Prostate gland (tissue), 2 donors: ENCODE results near the gene BUD31. TPM values are rescaled to one million over a fixed set of nuclear protein-coding genes. Genes with fewer than 3 reads are reported as not detected.

Source experiments
- DNase-seq: peaks from one replicate; pipeline ENCODE4 v3.0.0-alpha.2; 2019; ENCODE audit warnings: low spot score
- H3K27ac ChIP-seq, 2 donors: fragments of 200-600 bp; sonication (generic); 2 replicates each; pipeline ENCODE4 v1.5.1; 2017 to 2019
- H3K27me3 ChIP-seq: fragments of 200-600 bp; sonication (generic); replicated peaks from 2 replicates; pipeline ENCODE4 v1.5.1; 2019; ENCODE audit not compliant: insufficient read depth
- H3K36me3 ChIP-seq, 2 donors: fragments of 200-600 bp; sonication (generic); 1 replicate in 1 of 2; 2 replicates in 1 of 2; pipeline versions ENCODE4 v1.5.1 to v1.8.1; 2017 to 2019
- H3K4me1 ChIP-seq: fragments of 200-600 bp; sonication (generic); replicated peaks from 2 replicates; pipeline ENCODE4 v1.5.1; 2019
- H3K4me3 ChIP-seq, 2 donors: fragments of 200-600 bp; sonication (generic); 2 replicates each; pipeline ENCODE4 v1.5.1; 2017 to 2019
- H3K9me3 ChIP-seq: fragments of 200-600 bp; sonication (generic); 2 replicates; pipeline ENCODE4 v1.5.1; 2017
- CTCF ChIP-seq, 4 experiments: fragments of 200-600 bp in 2 of 4; fragments of 450-650 bp in 2 of 4; sonication (generic) in 2 of 4; IDR thresholded peaks; 1 replicate in 3 of 4; 2 replicates in 1 of 4; pipeline ENCODE4 v1.5.1; 2016 to 2019; ENCODE audit warnings: antibody characterized with exemption in 4 of 4, mild to moderate bottlenecking in 2 of 4, moderate library complexity in 2 of 4
- POLR2A ChIP-seq: fragments of 450-650 bp; IDR thresholded peaks from one replicate; pipeline ENCODE4 v1.6.1; 2016; ENCODE audit warnings: antibody characterized with exemption, mild to moderate bottlenecking
- POLR2AphosphoS5 ChIP-seq: sonication (generic); formaldehyde crosslinking; IDR thresholded peaks from one replicate; pipeline ENCODE4 v1.6.1; 2017; ENCODE audit warnings: antibody characterized with exemption
- WGBS: methylation state at CpG from one replicate; pipeline ENCODE4 v1.1.5; 2018; 5-methylcytosine and 5-hydroxymethylcytosine counted together
- intact Hi-C: fragments of 100-400 bp; cut with DNase I; formaldehyde crosslinking; loops from one replicate; pipeline ENCODE4 v1.14.2; 2022
- total RNA-seq, 2 donors: library from RNA; depleted of rRNA; stranded (reverse); fragments of >200 nt; gene quantifications; one replicate each; pipeline ENCODE4 v1.1.0, GENCODE V29; 2016

Gene BUD31
- total RNA-seq, 2 donors from 2014 or later, result 73.8 to 78.3 TPM

- TF ChIP-seq POLR2A (no peak), POLR2AphosphoS5 (no peak), CTCF (IDR thresholded peaks at IDR 0.05) (no peak)
- 82% methylated on average over 7 of the region's 7 CpGs for WGBS
- Histone ChIP-seq H3K27ac (no peak overlapping the region), H3K9me3 (no peaks in the 10 kb centered on the region), H3K27me3 (no peaks in the 10 kb centered on the region), H3K36me3 (no peaks in the 10 kb centered on the region), H3K4me1 (no peaks in the 10 kb centered on the region), H3K4me3 (no peak overlapping the region)
- intact Hi-C loops, result no loop called here
- DNase-seq, result no peak
Observed at GRCh38 chr7:99381664-99382075, 27.1 kb upstream of the BUD31 start.

GRCh38 chr7:99383203-99383602 is 25.6 kb upstream of the BUD31 start:
- Histone ChIP-seq H3K4me3 (no peak overlapping the region), H3K27ac (no peak overlapping the region), H3K9me3 (no peaks in the 10 kb centered on the region), H3K27me3 (no peaks in the 10 kb centered on the region), H3K4me1 (no peaks in the 10 kb centered on the region), H3K36me3 (peaks cover 0 to 1% of the 10 kb centered on the region in 2 donors)
- no peak for TF ChIP-seq POLR2A
- no peak for TF ChIP-seq CTCF (IDR thresholded peaks at IDR 0.05)
- TF ChIP-seq POLR2AphosphoS5, result no peak
- DNase-seq, result no peak
- intact Hi-C loops, result no loop called here
- 91% methylated on average over 10 of the region's 10 CpGs for WGBS

- Histone ChIP-seq H3K27ac (no peak overlapping the region), H3K4me1 (no peaks in the 10 kb centered on the region), H3K9me3 (no peaks in the 10 kb centered on the region), H3K27me3 (no peaks in the 10 kb centered on the region), H3K4me3 (no peak overlapping the region), H3K36me3 (peaks cover 0 to 6% of the 10 kb centered on the region in 2 donors)
- intact Hi-C loops, result no loop called here
- WGBS, result 91% methylated on average over 13 of the region's 13 CpGs
- TF ChIP-seq POLR2AphosphoS5, result no peak
- TF ChIP-seq POLR2A, result no peak
- TF ChIP-seq CTCF (IDR thresholded peaks at IDR 0.05), result no peak
- DNase-seq, result no peak
Observed at GRCh38 chr7:99383791-99384370, 24.9 kb upstream of the BUD31 start.

GRCh38 chr7:99384523-99384922 is 24.2 kb upstream of the BUD31 start:
- Histone ChIP-seq H3K4me3 (no peak overlapping the region), H3K4me1 (no peaks in the 10 kb centered on the region), H3K36me3 (peaks cover 0 to 6% of the 10 kb centered on the region in 2 donors), H3K27me3 (no peaks in the 10 kb centered on the region), H3K9me3 (no peaks in the 10 kb centered on the region), H3K27ac (no peak overlapping the region)
- no peak for DNase-seq
- TF ChIP-seq CTCF (IDR thresholded peaks at IDR 0.05) (no peak), POLR2AphosphoS5 (no peak), POLR2A (no peak)
- intact Hi-C loops, result no loop called here
- 89% methylated on average over 4 of the region's 4 CpGs for WGBS

GRCh38 chr7:99385564-99385963 is 23.2 kb upstream of the BUD31 start:
- intact Hi-C loops, result no loop called here
- Histone ChIP-seq H3K27me3 (no peaks in the 10 kb centered on the region), H3K9me3 (no peaks in the 10 kb centered on the region), H3K36me3 (peaks cover 0 to 6% of the 10 kb centered on the region in 2 donors), H3K27ac (no peak overlapping the region), H3K4me3 (no peak overlapping the region), H3K4me1 (no peaks in the 10 kb centered on the region)
- TF ChIP-seq CTCF (IDR thresholded peaks at IDR 0.05) (no peak), POLR2AphosphoS5 (no peak), POLR2A (no peak)
- 82% methylated on average over 6 of the region's 8 CpGs for WGBS
- no peak for DNase-seq
